Measurements from ENCODE around the gene COL1A2.
A peak's percentile ranks its signal among the peaks of the same experiment; 100 is the strongest.

COL1A2 gene

DNA sequence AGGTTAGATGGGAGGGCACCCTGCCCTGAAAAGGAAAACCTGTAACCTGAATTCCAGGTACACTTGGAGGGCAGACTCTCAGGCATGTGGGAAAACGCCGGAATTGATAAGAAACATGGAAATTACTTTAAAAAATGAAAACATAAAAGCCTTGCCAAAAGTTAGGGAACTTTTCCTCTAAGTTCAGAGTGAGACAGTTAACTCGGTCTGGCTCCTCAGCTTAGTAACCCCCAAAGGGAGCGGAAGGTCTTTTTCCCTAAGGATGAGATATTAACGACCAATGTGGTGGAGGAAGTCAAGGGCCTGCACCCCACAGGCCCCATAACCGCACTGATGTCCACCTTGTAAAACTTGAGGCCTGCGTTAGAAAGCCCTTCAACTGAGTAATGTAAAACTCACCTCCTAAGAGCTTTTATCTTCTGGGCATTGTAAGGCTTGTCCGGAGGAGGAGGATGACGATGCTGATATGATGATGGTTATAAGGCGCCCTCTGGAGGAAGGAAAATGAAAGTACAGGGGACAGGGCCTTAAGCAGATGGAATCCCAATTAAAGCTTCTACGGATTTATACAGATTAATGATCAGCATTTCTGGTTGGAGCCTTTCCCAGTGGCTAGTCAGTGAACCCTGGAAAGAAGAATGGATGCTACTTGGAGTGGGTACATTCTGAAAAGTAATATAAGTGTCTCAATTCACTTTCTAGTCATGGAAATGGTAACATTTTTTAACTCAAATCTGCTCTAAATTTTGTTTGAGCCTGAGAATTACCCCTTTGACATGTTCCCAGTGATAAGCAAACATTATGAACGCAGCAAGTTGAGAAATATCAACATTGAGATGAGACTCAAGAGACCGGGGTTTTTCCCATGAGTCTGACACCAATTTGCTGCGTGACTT is 694 bp downstream of the COL1A2 start:
- peak overlapping the region; percentile 62 for H3K9ac ChIP-seq (ENCODE audit: low read depth, low read length)
- peaks cover 9% of the 10 kb centered on the region for H3K27me3 ChIP-seq (ENCODE audit: control insufficient read depth, insufficient read depth, low read length)
- H3K4me1 ChIP-seq (ENCODE audit: control insufficient read depth, insufficient read depth, low read length), result peaks cover 44% of the 10 kb centered on the region
- peaks cover 25% of the 10 kb centered on the region for H3K36me3 ChIP-seq (ENCODE audit: control insufficient read depth, insufficient read depth, low read length)
- H3K4me3 ChIP-seq (ENCODE audit: low read depth, low read length), result peak overlapping the region; percentile 86
- H3K27ac ChIP-seq (ENCODE audit: low read depth, low read length), result peak overlapping the region; percentile 57
- no peaks in the 10 kb centered on the region for H3K9me3 ChIP-seq (ENCODE audit: control insufficient read depth, insufficient read depth, low read length)

DNA sequence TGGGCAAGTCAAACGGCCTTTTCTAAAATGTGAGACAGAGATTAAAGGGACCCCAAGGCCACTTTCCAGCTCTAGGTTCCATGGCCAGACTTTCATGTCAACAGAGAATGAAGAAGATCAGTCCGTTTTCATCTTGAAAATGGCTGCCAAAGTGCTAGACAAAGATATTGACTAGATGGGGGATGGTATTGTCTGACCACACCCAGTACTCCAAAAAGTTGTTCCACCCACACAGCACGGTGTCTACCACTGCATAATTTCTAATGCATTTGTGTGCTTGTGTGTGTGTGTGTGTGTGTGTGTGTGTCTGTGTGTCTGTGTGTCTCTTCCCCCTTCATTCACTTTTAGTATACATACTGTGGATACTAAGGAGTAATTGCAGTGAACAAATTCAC is 1.3 kb downstream of the COL1A2 start:
- peaks cover 9% of the 10 kb centered on the region for H3K27me3 ChIP-seq (ENCODE audit: control insufficient read depth, insufficient read depth, low read length)
- H3K9ac ChIP-seq (ENCODE audit: low read depth, low read length), result peak overlapping the region; percentile 61; the same call in 1 of the 2 replicates
- no peak overlapping the region for H3K27ac ChIP-seq (ENCODE audit: low read depth, low read length)
- peaks cover 44% of the 10 kb centered on the region for H3K4me1 ChIP-seq (ENCODE audit: control insufficient read depth, insufficient read depth, low read length)
- H3K9me3 ChIP-seq (ENCODE audit: control insufficient read depth, insufficient read depth, low read length), result no peaks in the 10 kb centered on the region
- H3K4me3 ChIP-seq (ENCODE audit: low read depth, low read length), result peak overlapping the region; percentile 86
- peaks cover 31% of the 10 kb centered on the region for H3K36me3 ChIP-seq (ENCODE audit: control insufficient read depth, insufficient read depth, low read length)

DNA sequence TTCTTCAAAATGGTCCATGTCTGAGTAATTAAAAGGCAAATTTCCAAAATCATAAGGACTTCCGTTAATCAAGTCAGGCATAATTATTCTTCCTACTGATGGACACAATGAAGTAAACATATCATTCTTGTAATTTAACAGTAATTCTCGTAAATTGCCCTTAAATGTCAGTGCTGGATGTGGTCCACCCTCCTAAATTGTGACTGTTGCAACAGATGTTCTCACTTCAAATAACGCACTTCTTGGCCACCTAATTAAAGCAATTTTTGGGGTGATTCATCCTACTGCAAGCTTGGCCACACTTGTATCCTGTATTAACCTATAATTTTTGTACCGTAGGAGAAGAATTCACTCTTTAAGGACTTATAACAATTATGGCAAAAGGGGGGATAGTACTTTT is 1.9 kb downstream of the COL1A2 start:
- Histone ChIP-seq H3K4me3 (ENCODE audit: low read depth, low read length) (peak overlapping the region; percentile 86), H3K9ac (ENCODE audit: low read depth, low read length) (peak overlapping the region; percentile 61; the same call in 1 of the 2 replicates), H3K27ac (ENCODE audit: low read depth, low read length) (no peak overlapping the region), H3K9me3 (ENCODE audit: control insufficient read depth, insufficient read depth, low read length) (no peaks in the 10 kb centered on the region), H3K27me3 (ENCODE audit: control insufficient read depth, insufficient read depth, low read length) (peaks cover 9% of the 10 kb centered on the region), H3K4me1 (ENCODE audit: control insufficient read depth, insufficient read depth, low read length) (peaks cover 39% of the 10 kb centered on the region), H3K36me3 (ENCODE audit: control insufficient read depth, insufficient read depth, low read length) (peaks cover 35% of the 10 kb centered on the region)

DNA sequence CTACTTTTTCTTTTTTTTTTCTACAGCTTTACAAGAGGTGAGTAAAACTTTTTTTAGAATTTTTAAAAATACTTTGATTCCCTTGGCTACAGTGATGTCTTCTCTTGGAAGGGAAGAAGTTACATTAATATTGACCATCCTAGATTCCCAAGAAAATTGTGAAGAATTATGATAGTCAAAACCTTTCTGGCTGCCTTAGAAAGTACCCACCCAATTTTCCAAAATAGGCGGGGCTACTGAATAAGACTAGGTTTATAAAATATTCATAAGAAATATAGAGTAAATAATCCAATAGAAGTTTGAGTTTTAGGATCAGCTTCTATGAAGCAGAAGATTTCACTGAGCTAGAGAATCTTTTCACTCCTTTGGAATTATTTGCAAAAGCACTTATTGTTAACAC is 3.0 kb downstream of the COL1A2 start:
- Histone ChIP-seq H3K4me3 (ENCODE audit: low read depth, low read length) (no peak overlapping the region), H3K4me1 (ENCODE audit: control insufficient read depth, insufficient read depth, low read length) (peaks cover 28% of the 10 kb centered on the region)

DNA sequence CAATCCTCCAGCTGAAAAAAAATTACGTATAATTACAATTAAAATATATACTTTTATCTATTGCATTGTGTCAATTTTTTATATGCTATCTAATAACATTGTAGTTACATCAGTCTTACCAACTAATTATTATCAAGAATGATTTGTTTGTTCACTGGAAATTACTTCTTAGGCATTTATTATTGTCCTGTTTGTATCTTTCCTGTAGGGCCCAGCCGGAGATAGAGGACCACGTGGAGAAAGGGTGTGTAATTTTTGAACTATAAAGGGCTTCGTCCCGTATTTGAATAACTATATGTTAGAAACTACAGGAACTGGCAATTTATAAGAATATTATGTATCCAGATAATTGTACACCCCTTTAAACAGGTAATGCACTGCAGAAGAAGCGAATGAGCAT is 4.1 kb downstream of the COL1A2 start:
- no peak overlapping the region for H3K27ac ChIP-seq (ENCODE audit: low read depth, low read length)
- H3K9ac ChIP-seq (ENCODE audit: low read depth, low read length), result no peak overlapping the region
- peaks cover 5% of the 10 kb centered on the region for H3K27me3 ChIP-seq (ENCODE audit: control insufficient read depth, insufficient read depth, low read length)
- peaks cover 58% of the 10 kb centered on the region for H3K36me3 ChIP-seq (ENCODE audit: control insufficient read depth, insufficient read depth, low read length)
- no peak overlapping the region for H3K4me3 ChIP-seq (ENCODE audit: low read depth, low read length)
- H3K9me3 ChIP-seq (ENCODE audit: control insufficient read depth, insufficient read depth, low read length), result no peaks in the 10 kb centered on the region
- H3K4me1 ChIP-seq (ENCODE audit: control insufficient read depth, insufficient read depth, low read length), result peaks cover 17% of the 10 kb centered on the region

More for the DNA sequence above, 3.0 kb downstream of the COL1A2 start:
- peaks cover 47% of the 10 kb centered on the region for H3K36me3 ChIP-seq (ENCODE audit: control insufficient read depth, insufficient read depth, low read length)
- H3K9me3 ChIP-seq (ENCODE audit: control insufficient read depth, insufficient read depth, low read length), result no peaks in the 10 kb centered on the region
- no peak overlapping the region for H3K9ac ChIP-seq (ENCODE audit: low read depth, low read length)
- H3K27me3 ChIP-seq (ENCODE audit: control insufficient read depth, insufficient read depth, low read length), result peaks cover 9% of the 10 kb centered on the region
- no peak overlapping the region for H3K27ac ChIP-seq (ENCODE audit: low read depth, low read length)

DNA sequence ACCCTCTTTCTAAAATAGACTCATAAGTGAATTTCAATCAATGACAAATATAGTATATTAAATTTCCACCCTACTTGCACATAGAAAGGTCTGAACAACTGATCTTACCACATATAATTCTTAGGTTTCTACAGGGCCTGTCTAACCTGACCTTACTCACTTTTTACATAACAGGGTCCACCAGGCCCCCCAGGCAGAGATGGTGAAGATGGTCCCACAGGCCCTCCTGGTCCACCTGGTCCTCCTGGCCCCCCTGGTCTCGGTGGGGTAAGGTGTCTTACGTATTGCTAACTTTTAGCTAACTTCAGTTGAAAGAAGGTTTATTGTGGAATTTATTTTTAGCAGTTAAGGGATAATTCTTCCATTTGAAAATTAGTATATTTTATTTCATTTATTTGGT is 5.3 kb downstream of the COL1A2 start:
- Histone ChIP-seq H3K9ac (ENCODE audit: low read depth, low read length) (no peak overlapping the region), H3K4me1 (ENCODE audit: control insufficient read depth, insufficient read depth, low read length) (peaks cover 12% of the 10 kb centered on the region), H3K36me3 (ENCODE audit: control insufficient read depth, insufficient read depth, low read length) (peaks cover 70% of the 10 kb centered on the region), H3K9me3 (ENCODE audit: control insufficient read depth, insufficient read depth, low read length) (no peaks in the 10 kb centered on the region), H3K27me3 (ENCODE audit: control insufficient read depth, insufficient read depth, low read length) (0 out of 2 replicates have a peak, but pooled peaks cover under 1% of the 10 kb centered on the region), H3K4me3 (ENCODE audit: low read depth, low read length) (no peak overlapping the region), H3K27ac (ENCODE audit: low read depth, low read length) (no peak overlapping the region)

DNA sequence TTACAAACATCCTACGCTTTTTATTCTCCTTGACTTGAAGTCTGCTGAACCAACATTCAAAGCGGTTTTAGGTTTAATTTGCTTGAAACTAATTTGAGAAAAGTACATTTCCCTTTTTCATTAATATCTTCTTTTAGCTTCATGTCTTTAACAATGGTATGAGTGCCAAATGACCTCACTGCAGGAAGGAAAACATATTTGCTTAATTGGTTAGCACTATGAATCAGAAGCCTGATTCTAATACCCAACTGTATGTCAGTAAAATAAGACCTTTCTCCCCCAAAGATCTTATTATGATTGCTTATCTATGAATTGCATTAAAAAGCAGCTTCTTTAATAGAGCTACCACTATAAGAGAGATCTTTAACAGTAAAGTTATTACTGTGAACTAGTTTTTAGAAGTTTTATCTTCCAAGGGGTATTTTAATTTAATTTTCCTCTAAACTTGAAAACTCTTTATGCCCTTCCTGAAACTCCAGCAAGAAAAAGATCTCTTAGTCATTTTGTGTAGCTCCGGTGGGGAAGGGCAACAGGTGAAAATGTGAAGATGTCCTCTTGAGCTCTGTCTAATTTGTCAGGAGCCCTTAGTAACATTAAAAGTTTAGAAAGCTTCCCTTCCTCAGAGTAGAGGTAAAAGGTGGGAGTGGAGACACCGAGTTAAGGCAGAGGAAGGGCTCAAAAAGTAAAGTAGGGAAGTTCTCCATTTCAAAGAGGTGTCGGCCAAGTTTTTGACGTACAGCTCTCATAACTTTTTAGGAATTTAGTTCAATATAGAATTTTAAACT is 6.1 kb downstream of the COL1A2 start:
- H3K4me1 ChIP-seq (ENCODE audit: control insufficient read depth, insufficient read depth, low read length), result peaks cover 7% of the 10 kb centered on the region
- H3K4me3 ChIP-seq (ENCODE audit: low read depth, low read length), result no peak overlapping the region
- H3K9me3 ChIP-seq (ENCODE audit: control insufficient read depth, insufficient read depth, low read length), result no peaks in the 10 kb centered on the region
- H3K27me3 ChIP-seq (ENCODE audit: control insufficient read depth, insufficient read depth, low read length), result no peaks in the 10 kb centered on the region
- no peak overlapping the region for H3K27ac ChIP-seq (ENCODE audit: low read depth, low read length)
- H3K36me3 ChIP-seq (ENCODE audit: control insufficient read depth, insufficient read depth, low read length), result peaks cover 78% of the 10 kb centered on the region
- H3K9ac ChIP-seq (ENCODE audit: low read depth, low read length), result no peak overlapping the region

DNA sequence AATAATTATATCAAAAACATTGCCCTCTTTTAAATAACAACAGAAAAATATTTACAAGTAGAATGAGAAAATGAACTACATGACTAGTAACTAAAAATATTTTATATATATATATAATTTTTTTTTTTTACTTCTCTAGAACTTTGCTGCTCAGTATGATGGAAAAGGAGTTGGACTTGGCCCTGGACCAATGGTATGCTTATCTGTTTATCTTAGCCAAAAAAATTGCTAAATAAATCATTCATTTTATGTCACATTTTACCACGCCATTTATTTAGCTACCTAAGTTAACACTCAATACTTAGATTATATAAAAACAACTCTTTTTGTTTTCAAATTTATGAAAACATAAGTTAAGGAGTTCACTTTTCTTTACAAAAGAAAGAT is 6.7 kb downstream of the COL1A2 start:
- peaks cover 84% of the 10 kb centered on the region for H3K36me3 ChIP-seq (ENCODE audit: control insufficient read depth, insufficient read depth, low read length)
- no peaks in the 10 kb centered on the region for H3K27me3 ChIP-seq (ENCODE audit: control insufficient read depth, insufficient read depth, low read length)
- H3K9me3 ChIP-seq (ENCODE audit: control insufficient read depth, insufficient read depth, low read length), result no peaks in the 10 kb centered on the region
- peaks cover 1% of the 10 kb centered on the region for H3K4me1 ChIP-seq (ENCODE audit: control insufficient read depth, insufficient read depth, low read length)
- no peak overlapping the region for H3K27ac ChIP-seq (ENCODE audit: low read depth, low read length)
- H3K9ac ChIP-seq (ENCODE audit: low read depth, low read length), result no peak overlapping the region
- no peak overlapping the region for H3K4me3 ChIP-seq (ENCODE audit: low read depth, low read length)

DNA sequence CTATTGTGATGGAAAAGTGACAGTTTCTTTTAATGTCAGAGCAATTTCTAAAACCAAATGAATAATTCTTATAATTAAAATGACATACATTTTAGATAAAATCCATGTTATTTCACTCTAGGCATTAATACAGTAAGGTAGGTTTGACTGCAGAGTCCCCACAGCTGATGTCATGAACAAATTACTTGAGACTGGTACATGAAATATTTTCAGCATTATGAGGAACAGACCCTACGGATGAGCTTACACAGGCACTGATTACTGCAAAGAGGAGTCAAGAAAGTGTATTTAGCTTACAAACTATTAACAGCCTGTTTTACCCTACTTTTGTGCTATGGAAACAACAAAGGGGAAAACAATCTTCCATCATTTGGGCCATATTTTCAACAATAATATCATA is 8.9 kb downstream of the COL1A2 start:
- Histone ChIP-seq H3K27ac (ENCODE audit: low read depth, low read length) (no peak overlapping the region), H3K36me3 (ENCODE audit: control insufficient read depth, insufficient read depth, low read length) (peaks cover 98% of the 10 kb centered on the region)

DNA sequence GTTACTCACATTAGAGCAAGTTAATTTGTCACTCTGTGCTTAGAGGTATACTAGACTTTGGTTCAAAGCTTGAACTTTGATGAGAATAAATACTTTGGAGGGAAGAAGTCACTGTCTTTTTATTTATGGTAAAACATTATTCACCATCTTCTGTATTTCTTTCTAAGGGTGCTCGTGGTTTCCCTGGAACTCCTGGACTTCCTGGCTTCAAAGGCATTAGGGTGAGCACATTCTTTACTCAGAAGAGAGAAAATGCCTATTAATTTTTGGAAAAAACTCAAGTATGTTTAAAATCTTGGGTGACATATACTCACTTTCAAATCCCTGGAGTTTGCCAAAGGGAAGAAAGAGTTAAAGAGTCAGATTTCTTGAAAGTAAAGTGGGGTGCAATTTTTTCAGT is 10.8 kb downstream of the COL1A2 start:
- peaks cover 99% of the 10 kb centered on the region for H3K36me3 ChIP-seq (ENCODE audit: control insufficient read depth, insufficient read depth, low read length)

More for the DNA sequence above, 8.9 kb downstream of the COL1A2 start:
- no peak overlapping the region for H3K9ac ChIP-seq (ENCODE audit: low read depth, low read length)
- H3K27me3 ChIP-seq (ENCODE audit: control insufficient read depth, insufficient read depth, low read length), result no peaks in the 10 kb centered on the region
- H3K9me3 ChIP-seq (ENCODE audit: control insufficient read depth, insufficient read depth, low read length), result no peaks in the 10 kb centered on the region
- no peak overlapping the region for H3K4me3 ChIP-seq (ENCODE audit: low read depth, low read length)
- H3K4me1 ChIP-seq (ENCODE audit: control insufficient read depth, insufficient read depth, low read length), result no peaks in the 10 kb centered on the region

DNA sequence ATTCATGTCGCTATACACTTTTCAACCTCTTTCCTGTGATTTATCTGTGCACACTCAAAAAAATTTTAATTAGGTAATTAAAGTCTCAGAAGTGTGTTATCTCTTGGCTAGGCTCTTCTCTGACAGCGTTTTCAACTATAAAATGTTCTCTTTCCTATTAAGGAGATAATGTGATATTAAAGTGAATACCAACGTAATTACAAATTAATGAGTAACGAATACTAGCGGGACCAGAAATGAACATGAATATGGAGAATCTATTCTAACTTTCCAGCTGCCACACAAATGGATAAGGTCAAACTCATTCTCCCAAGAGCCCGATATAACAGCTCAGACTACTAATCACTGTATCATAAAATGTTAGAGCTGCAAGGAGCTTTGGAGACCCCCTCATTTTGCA is 12.0 kb downstream of the COL1A2 start:
- no peaks in the 10 kb centered on the region for H3K4me1 ChIP-seq (ENCODE audit: control insufficient read depth, insufficient read depth, low read length)
- no peaks in the 10 kb centered on the region for H3K27me3 ChIP-seq (ENCODE audit: control insufficient read depth, insufficient read depth, low read length)
- no peak overlapping the region for H3K9ac ChIP-seq (ENCODE audit: low read depth, low read length)
- no peak overlapping the region for H3K27ac ChIP-seq (ENCODE audit: low read depth, low read length)
- H3K36me3 ChIP-seq (ENCODE audit: control insufficient read depth, insufficient read depth, low read length), result peaks cover 100% of the 10 kb centered on the region
- no peak overlapping the region for H3K4me3 ChIP-seq (ENCODE audit: low read depth, low read length)
- no peaks in the 10 kb centered on the region for H3K9me3 ChIP-seq (ENCODE audit: control insufficient read depth, insufficient read depth, low read length)

More for the DNA sequence above, 10.8 kb downstream of the COL1A2 start:
- Histone ChIP-seq H3K9ac (ENCODE audit: low read depth, low read length) (no peak overlapping the region), H3K4me1 (ENCODE audit: control insufficient read depth, insufficient read depth, low read length) (no peaks in the 10 kb centered on the region), H3K27ac (ENCODE audit: low read depth, low read length) (no peak overlapping the region), H3K4me3 (ENCODE audit: low read depth, low read length) (no peak overlapping the region), H3K9me3 (ENCODE audit: control insufficient read depth, insufficient read depth, low read length) (no peaks in the 10 kb centered on the region), H3K27me3 (ENCODE audit: control insufficient read depth, insufficient read depth, low read length) (no peaks in the 10 kb centered on the region)

Data from HUES48 (cell line).